ENCODE data around the gene LMLN.

- TF ChIP-seq CTCF (IDR thresholded peaks at IDR 0.05) (no peak), POLR2A (IDR thresholded peaks at IDR 0.05) (no peak)
Measured at GRCh38 chr3:197953881-197954280, 6.1 kb upstream of the LMLN start.
